ENCODE data around the gene PCCA. TPM values are rescaled to one million over a fixed set of nuclear protein-coding genes. Genes with fewer than 3 reads are reported as not detected.
"Not testable (repeated sequence)": the region's sequence is repeated elsewhere in the genome, so short reads cannot be mapped to it uniquely, and the experiment has no call there.

The PCCA gene
- total and polyA plus RNA-seq, 7 donors, result 18.0 to 45.6 (median 42.8) TPM

GRCh38 chr13:100564444-100565223 is 475.7 kb downstream of the PCCA start:
- no peaks in the 10 kb centered on the region for H3K36me3 ChIP-seq
- intact Hi-C loops (cut with DNase I), result no loop called here
- no peaks in the 10 kb centered on the region for H3K9me3 ChIP-seq
- no peak for DNase-seq
- WGBS, 2 donors, result 83 to 87% methylated on average over 13 of the region's 13 CpGs
- no peak overlapping the region for H3K4me3 ChIP-seq
- no peak overlapping the region for H3K27ac ChIP-seq
- no peaks in the 10 kb centered on the region for H3K27me3 ChIP-seq
- TF ChIP-seq POLR2A (IDR thresholded peaks at IDR 0.05), result no peak
- TF ChIP-seq EP300 (IDR thresholded peaks at IDR 0.05), result no peak
- no peak for TF ChIP-seq POLR2AphosphoS5 (IDR thresholded peaks at IDR 0.05)
- TF ChIP-seq CTCF (IDR thresholded peaks at IDR 0.05), result no peak
- no peaks in the 10 kb centered on the region for H3K4me1 ChIP-seq

- H3K9me3 ChIP-seq, result no peaks in the 10 kb centered on the region
- no peak overlapping the region for H3K27ac ChIP-seq
- 64 to 73% methylated on average over 8 of the region's 8 CpGs for WGBS, 2 donors
- H3K4me3 ChIP-seq, result no peak overlapping the region
- no peaks in the 10 kb centered on the region for H3K4me1 ChIP-seq
- no peak for DNase-seq
- H3K27me3 ChIP-seq, result no peaks in the 10 kb centered on the region
- TF ChIP-seq POLR2A (IDR thresholded peaks at IDR 0.05) (no peak), EP300 (IDR thresholded peaks at IDR 0.05) (no peak), CTCF (IDR thresholded peaks at IDR 0.05) (no peak), POLR2AphosphoS5 (IDR thresholded peaks at IDR 0.05) (no peak)
- no peaks in the 10 kb centered on the region for H3K36me3 ChIP-seq
- intact Hi-C loops (cut with DNase I), result no loop called here
Observed at GRCh38 chr13:100565286-100565685, 476.4 kb downstream of the PCCA start.

GRCh38 chr13:100566543-100566942 is 477.6 kb downstream of the PCCA start:
- Histone ChIP-seq H3K4me1 (no peaks in the 10 kb centered on the region), H3K27me3 (no peaks in the 10 kb centered on the region), H3K9me3 (no peaks in the 10 kb centered on the region), H3K4me3 (no peak overlapping the region), H3K36me3 (no peaks in the 10 kb centered on the region), H3K27ac (no peak overlapping the region)
- no peak for TF ChIP-seq POLR2AphosphoS5 (IDR thresholded peaks at IDR 0.05)
- TF ChIP-seq EP300 (IDR thresholded peaks at IDR 0.05), result no peak
- TF ChIP-seq CTCF (IDR thresholded peaks at IDR 0.05), result no peak
- TF ChIP-seq POLR2A (IDR thresholded peaks at IDR 0.05), result no peak
- intact Hi-C loops (cut with DNase I), result no loop called here
- WGBS, 2 donors, result 87 to 93% methylated on average over 6 of the region's 6 CpGs
- no peak for DNase-seq

- intact Hi-C loops (cut with DNase I), result loop anchor here (10.0 kb wide), 1 partner anchor 552 kb away; no protein-coding TSS in a partner anchor
- peak; percentile 77 for DNase-seq
- 39 to 46% methylated on average over 2 of the region's 2 CpGs for WGBS, 2 donors
- H3K27me3 ChIP-seq, result no peaks in the 10 kb centered on the region
- H3K4me3 ChIP-seq, result no peak overlapping the region
- H3K36me3 ChIP-seq, result no peaks in the 10 kb centered on the region
- no peaks in the 10 kb centered on the region for H3K9me3 ChIP-seq
- no peak overlapping the region for H3K27ac ChIP-seq
- TF ChIP-seq POLR2AphosphoS5 (IDR thresholded peaks at IDR 0.05) (no peak), CTCF (IDR thresholded peaks at IDR 0.05) (peak; percentile 6 to 60 (median 52))
- H3K4me1 ChIP-seq, result no peaks in the 10 kb centered on the region
Observed at GRCh38 chr13:100573121-100573520, 484.2 kb downstream of the PCCA start.

GRCh38 chr13:100577239-100577638 is 488.3 kb downstream of the PCCA start:
- not testable (repeated sequence) for H3K27me3 ChIP-seq, H3K4me1 ChIP-seq, H3K9me3 ChIP-seq, H3K4me3 ChIP-seq, H3K27ac ChIP-seq, DNase-seq
- peaks cover 0 to 13% (median 2%) of the 10 kb centered on the region in 4 donors for H3K36me3 ChIP-seq
- WGBS, 2 donors, result 97 to 98% methylated on average over 4 of the region's 4 CpGs
- intact Hi-C loops (cut with DNase I), result loop anchor here (10.0 kb wide), 1 partner anchor 548 kb away; no protein-coding TSS in a partner anchor

Small RNAs within 50 kb of the gene (small RNA-seq; reads per million reads assigned to genes)
- gene AL356575.1, result 0 reads per million in 3 donors

Other genes starting within 250 kb of the PCCA start
- not detected for gene ZIC5, start 117.3 kb upstream of the PCCA start, total RNA-seq
- not detected for gene ZIC5, start 117.3 kb upstream of the PCCA start, polyA plus RNA-seq
- gene ZIC2, start 107.3 kb upstream of the PCCA start, total RNA-seq, result not detected
- under 1 TPM in 1 of 3 donors, not detected in 2; 0.03 TPM for gene ZIC2, start 107.3 kb upstream of the PCCA start, polyA plus RNA-seq